ENCODE results near the gene PCSK5.

Gene PCSK5

DNA sequence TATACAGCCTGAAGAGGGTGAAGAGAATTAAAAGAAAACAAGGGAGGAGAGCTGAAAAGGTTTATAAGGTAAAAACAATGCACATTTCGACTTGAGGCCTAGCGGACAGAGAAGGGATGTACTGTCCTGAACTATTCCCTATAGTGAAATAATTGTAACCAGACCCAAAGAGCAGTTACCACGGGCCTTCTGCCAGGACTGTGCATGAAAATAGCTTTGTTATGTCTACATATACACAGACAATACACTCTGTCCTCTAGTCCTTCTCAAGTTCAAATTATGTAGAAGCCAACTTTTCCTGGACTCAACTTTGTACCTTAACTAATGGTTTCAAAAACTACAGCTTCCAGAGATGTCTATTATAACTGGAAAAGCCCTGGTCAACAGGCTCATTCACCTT, 223.7 kb downstream of the PCSK5 start:
- no peaks in the 10 kb centered on the region for H3K36me3 ChIP-seq (ENCODE audit: control insufficient read depth, insufficient read depth, low read length)
- no peak overlapping the region for H3K27ac ChIP-seq (ENCODE audit: low read length)
- no peaks in the 10 kb centered on the region for H3K27me3 ChIP-seq (ENCODE audit: control insufficient read depth, insufficient read depth, low read length)
- no peaks in the 10 kb centered on the region for H3K9me3 ChIP-seq (ENCODE audit: control insufficient read depth, insufficient read depth, low read length)
- DNase-seq (ENCODE audit: low read depth, low spot score): no peak
- H3K4me3 ChIP-seq (ENCODE audit: low read length): no peak overlapping the region
- WGBS (ENCODE audit: insufficient coverage, insufficient read length): no CpG with 5 or more reads among the region's 3 CpGs
- no peaks in the 10 kb centered on the region for H3K4me1 ChIP-seq (ENCODE audit: control insufficient read depth, insufficient read depth, low read length)

DNA sequence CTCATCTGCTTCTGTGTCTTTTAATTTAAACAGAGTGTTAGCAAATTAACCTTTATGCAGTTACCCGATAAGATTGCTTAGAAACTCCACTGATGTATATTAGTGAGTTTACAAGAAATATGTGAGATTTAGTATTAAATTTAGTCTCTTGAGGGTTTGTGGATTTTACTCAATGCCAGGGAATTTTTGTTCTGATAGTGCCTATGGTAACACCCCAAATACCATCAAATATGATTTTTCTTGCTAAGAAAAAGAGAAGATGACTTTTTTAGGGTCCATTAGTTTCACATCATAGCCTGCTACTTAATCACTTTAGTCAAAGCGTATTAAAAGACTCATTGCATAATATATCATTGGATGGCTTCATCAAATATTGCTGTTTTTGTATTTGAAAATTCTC, 224.9 kb downstream of the PCSK5 start:
- no peak for DNase-seq (ENCODE audit: low read depth, low spot score)
- no peaks in the 10 kb centered on the region for H3K36me3 ChIP-seq (ENCODE audit: control insufficient read depth, insufficient read depth, low read length)
- H3K27ac ChIP-seq (ENCODE audit: low read length): no peak overlapping the region
- H3K4me1 ChIP-seq (ENCODE audit: control insufficient read depth, insufficient read depth, low read length): no peaks in the 10 kb centered on the region
- H3K4me3 ChIP-seq (ENCODE audit: low read length): no peak overlapping the region
- H3K27me3 ChIP-seq (ENCODE audit: control insufficient read depth, insufficient read depth, low read length): no peaks in the 10 kb centered on the region
- no CpG with 5 or more reads among the region's 2 CpGs for WGBS (ENCODE audit: insufficient coverage, insufficient read length)
- no peaks in the 10 kb centered on the region for H3K9me3 ChIP-seq (ENCODE audit: control insufficient read depth, insufficient read depth, low read length)

DNA sequence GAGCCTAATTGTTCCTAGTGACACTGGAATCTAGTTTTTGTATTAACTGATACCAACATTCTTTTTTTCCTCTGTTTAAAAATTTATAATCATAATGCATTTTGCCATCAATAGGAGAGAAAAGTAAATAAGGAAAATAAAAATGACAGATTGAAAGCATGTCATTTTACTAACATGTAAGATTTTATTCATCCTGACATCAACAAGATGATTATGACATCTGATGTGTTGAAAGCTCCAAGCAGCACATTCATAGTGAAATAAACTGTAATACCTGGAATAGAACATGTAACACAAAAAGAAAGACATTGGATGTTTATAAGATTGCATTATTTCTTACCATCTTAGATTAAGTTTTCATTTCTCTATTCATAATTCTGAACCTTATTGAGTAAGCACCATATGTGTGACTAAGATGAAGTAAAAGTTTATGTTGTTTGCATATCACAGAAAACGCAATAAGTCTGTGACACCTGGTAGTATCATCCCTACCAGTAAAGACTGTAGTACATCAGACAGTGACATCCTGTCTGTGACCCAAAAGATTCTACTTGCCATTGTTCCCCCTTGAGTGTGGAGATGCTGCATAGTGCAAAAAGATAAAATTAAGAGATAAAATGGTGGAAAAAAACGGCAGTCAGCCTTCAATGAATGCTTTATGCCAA, 225.6 kb downstream of the PCSK5 start:
- Histone ChIP-seq H3K4me3 (ENCODE audit: low read length) (no peak overlapping the region), H3K4me1 (ENCODE audit: control insufficient read depth, insufficient read depth, low read length) (no peaks in the 10 kb centered on the region), H3K9me3 (ENCODE audit: control insufficient read depth, insufficient read depth, low read length) (no peaks in the 10 kb centered on the region), H3K27me3 (ENCODE audit: control insufficient read depth, insufficient read depth, low read length) (no peaks in the 10 kb centered on the region), H3K36me3 (ENCODE audit: control insufficient read depth, insufficient read depth, low read length) (no peaks in the 10 kb centered on the region), H3K27ac (ENCODE audit: low read length) (no peak overlapping the region)
- WGBS (ENCODE audit: insufficient coverage, insufficient read length): no CpG with 5 or more reads among the region's 2 CpGs
- no peak for DNase-seq (ENCODE audit: low read depth, low spot score)

DNA sequence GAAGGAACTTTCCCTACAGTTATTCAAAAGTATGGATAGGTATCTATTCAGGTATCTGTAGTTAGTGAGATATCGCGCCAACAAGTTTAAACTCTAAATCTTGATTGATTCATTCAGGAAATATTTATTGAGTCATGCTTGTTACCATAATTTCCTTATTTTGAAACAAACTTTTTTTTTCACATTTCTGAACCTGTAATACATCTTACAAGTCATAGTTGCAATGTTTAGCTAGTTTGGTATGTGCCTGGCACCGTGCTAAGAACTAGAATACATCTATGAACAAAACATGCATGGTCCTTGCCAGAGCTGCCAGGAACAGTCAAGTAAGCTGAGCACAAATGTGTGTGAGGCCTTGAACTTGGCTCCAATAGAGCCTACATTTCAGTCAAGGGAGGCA, 226.4 kb downstream of the PCSK5 start:
- Histone ChIP-seq H3K4me3 (ENCODE audit: low read length) (no peak overlapping the region), H3K27me3 (ENCODE audit: control insufficient read depth, insufficient read depth, low read length) (no peaks in the 10 kb centered on the region), H3K4me1 (ENCODE audit: control insufficient read depth, insufficient read depth, low read length) (no peaks in the 10 kb centered on the region), H3K36me3 (ENCODE audit: control insufficient read depth, insufficient read depth, low read length) (no peaks in the 10 kb centered on the region), H3K9me3 (ENCODE audit: control insufficient read depth, insufficient read depth, low read length) (no peaks in the 10 kb centered on the region), H3K27ac (ENCODE audit: low read length) (no peak overlapping the region)
- WGBS (ENCODE audit: insufficient coverage, insufficient read length): no CpG with 5 or more reads among the region's 3 CpGs
- DNase-seq (ENCODE audit: low read depth, low spot score): no peak

DNA sequence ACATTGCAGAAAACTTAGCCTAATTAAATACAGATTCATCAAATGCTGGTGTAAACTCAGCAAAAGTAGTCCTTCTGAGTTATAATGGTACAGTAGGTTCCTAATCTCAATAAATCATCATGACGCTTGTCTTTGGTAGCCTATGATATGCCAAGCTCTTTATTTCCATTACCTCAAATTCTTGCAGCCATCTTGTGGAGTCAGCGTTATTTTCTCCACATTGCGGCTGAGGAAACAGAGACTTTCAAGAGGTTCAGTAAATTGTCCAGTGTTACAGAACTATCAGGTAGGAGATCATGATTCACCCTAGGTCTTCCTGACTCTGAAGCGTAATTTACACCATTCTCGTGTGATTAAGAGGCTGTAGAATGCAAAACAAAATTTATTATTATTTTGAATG, 237.2 kb downstream of the PCSK5 start:
- no peak overlapping the region for H3K4me3 ChIP-seq (ENCODE audit: low read length)
- H3K36me3 ChIP-seq (ENCODE audit: control insufficient read depth, insufficient read depth, low read length): no peaks in the 10 kb centered on the region
- DNase-seq (ENCODE audit: low read depth, low spot score): no peak
- WGBS (ENCODE audit: insufficient coverage, insufficient read length): no CpG with 5 or more reads among the region's 5 CpGs
- no peaks in the 10 kb centered on the region for H3K4me1 ChIP-seq (ENCODE audit: control insufficient read depth, insufficient read depth, low read length)
- H3K9me3 ChIP-seq (ENCODE audit: control insufficient read depth, insufficient read depth, low read length): no peaks in the 10 kb centered on the region
- H3K27me3 ChIP-seq (ENCODE audit: control insufficient read depth, insufficient read depth, low read length): no peaks in the 10 kb centered on the region
- no peak overlapping the region for H3K27ac ChIP-seq (ENCODE audit: low read length)

DNA sequence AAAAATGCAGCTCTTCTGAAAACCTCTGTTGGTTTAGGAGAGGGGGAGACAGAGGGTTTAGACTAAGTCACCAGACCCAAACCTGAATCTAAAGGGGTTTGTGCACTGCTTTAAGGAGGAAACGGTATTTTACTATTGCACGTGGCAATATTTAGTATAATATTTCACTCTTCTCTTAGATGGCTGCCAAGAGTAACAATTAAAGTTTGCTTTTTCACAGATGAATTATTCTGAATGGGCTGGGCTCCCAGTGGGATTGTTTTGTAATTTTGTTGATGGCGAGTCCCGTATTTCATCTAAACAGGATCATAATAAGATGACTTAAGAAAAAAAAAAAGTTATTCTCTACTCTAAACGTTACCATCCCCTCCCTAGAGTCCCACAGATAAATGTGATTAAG, 245.4 kb downstream of the PCSK5 start:
- H3K4me3 ChIP-seq (ENCODE audit: low read length): no peak overlapping the region
- H3K9me3 ChIP-seq (ENCODE audit: control insufficient read depth, insufficient read depth, low read length): no peaks in the 10 kb centered on the region
- no peak for DNase-seq (ENCODE audit: low read depth, low spot score)
- H3K4me1 ChIP-seq (ENCODE audit: control insufficient read depth, insufficient read depth, low read length): peaks cover 2% of the 10 kb centered on the region; the same call in 1 of the 2 replicates
- no peak overlapping the region for H3K27ac ChIP-seq (ENCODE audit: low read length)
- no peaks in the 10 kb centered on the region for H3K36me3 ChIP-seq (ENCODE audit: control insufficient read depth, insufficient read depth, low read length)
- WGBS (ENCODE audit: insufficient coverage, insufficient read length): no CpG with 5 or more reads among the region's 5 CpGs
- H3K27me3 ChIP-seq (ENCODE audit: control insufficient read depth, insufficient read depth, low read length): no peaks in the 10 kb centered on the region

DNA sequence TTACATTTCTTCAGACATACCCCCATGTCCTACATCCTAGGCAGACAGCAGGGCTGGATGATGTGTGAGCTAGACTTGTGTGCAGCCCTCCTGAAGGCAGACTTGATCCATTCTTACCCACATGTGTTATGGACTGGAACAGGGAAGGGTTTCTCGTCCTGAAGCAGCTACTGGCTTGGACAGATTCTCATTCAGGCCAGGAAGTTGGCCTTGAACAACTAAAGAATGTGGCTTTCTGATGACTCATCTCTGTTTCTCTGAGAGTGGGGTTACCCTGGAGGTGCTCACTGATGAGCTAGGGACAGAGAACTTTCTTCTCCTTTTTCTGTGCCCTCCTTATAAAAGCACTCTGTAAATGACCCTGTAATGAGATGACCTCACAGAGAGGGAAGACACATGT, 246.5 kb downstream of the PCSK5 start:
- no peak overlapping the region for H3K4me3 ChIP-seq (ENCODE audit: low read length)
- H3K27ac ChIP-seq (ENCODE audit: low read length): no peak overlapping the region
- no peaks in the 10 kb centered on the region for H3K36me3 ChIP-seq (ENCODE audit: control insufficient read depth, insufficient read depth, low read length)
- no peaks in the 10 kb centered on the region for H3K27me3 ChIP-seq (ENCODE audit: control insufficient read depth, insufficient read depth, low read length)
- H3K9me3 ChIP-seq (ENCODE audit: control insufficient read depth, insufficient read depth, low read length): no peaks in the 10 kb centered on the region
- H3K4me1 ChIP-seq (ENCODE audit: control insufficient read depth, insufficient read depth, low read length): peaks cover 2% of the 10 kb centered on the region; the same call in 1 of the 2 replicates
- no peak for DNase-seq (ENCODE audit: low read depth, low spot score)
- WGBS (ENCODE audit: insufficient coverage, insufficient read length): no CpG with 5 or more reads among the region's 1 CpG

DNA sequence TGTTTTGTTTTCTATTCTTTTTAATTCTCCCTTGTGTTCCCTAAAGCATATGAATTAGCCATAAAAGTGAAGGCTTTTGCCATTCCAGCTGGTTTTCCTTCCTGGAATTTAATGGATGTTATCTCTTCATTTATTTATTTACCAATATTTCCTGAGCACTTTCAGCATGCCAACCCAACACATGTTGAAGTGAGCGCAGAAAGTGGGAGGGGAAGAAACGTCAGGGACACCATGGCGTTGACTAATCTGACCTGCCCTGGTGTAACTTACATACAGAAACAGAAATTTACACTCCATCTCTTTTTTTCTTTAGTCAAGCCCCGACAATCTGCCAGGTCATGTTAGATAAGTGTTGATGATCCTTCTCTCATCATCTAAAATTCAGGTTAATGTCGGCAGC, 247.5 kb downstream of the PCSK5 start:
- DNase-seq (ENCODE audit: low read depth, low spot score): no peak
- H3K4me1 ChIP-seq (ENCODE audit: control insufficient read depth, insufficient read depth, low read length): peaks cover 2% of the 10 kb centered on the region; the same call in 1 of the 2 replicates
- no peaks in the 10 kb centered on the region for H3K9me3 ChIP-seq (ENCODE audit: control insufficient read depth, insufficient read depth, low read length)
- WGBS (ENCODE audit: insufficient coverage, insufficient read length): no CpG with 5 or more reads among the region's 5 CpGs
- no peaks in the 10 kb centered on the region for H3K27me3 ChIP-seq (ENCODE audit: control insufficient read depth, insufficient read depth, low read length)
- H3K27ac ChIP-seq (ENCODE audit: low read length): no peak overlapping the region
- no peak overlapping the region for H3K4me3 ChIP-seq (ENCODE audit: low read length)
- H3K36me3 ChIP-seq (ENCODE audit: control insufficient read depth, insufficient read depth, low read length): no peaks in the 10 kb centered on the region

DNA sequence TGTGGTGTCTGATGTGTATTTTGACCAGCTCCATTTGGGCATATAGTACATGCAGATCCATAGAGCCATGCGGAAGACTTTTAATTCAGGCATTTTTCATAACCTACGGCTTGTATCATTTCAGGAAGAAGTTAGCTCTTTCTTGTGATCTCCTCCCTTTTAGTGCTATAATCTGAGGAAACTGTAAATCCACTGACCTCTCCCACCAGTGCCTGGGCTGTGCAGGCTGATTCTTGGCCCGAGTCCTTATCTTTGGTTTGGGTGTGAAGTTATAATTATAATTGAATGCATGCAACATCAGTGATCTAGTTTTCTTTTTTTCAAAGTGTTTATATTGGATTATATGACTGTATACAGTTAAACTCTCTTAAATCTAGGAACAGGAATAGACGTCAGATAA, 247.9 kb downstream of the PCSK5 start:
- H3K27me3 ChIP-seq (ENCODE audit: control insufficient read depth, insufficient read depth, low read length): no peaks in the 10 kb centered on the region
- H3K36me3 ChIP-seq (ENCODE audit: control insufficient read depth, insufficient read depth, low read length): no peaks in the 10 kb centered on the region
- H3K27ac ChIP-seq (ENCODE audit: low read length): no peak overlapping the region
- H3K4me1 ChIP-seq (ENCODE audit: control insufficient read depth, insufficient read depth, low read length): peaks cover 2% of the 10 kb centered on the region; the same call in 1 of the 2 replicates
- DNase-seq (ENCODE audit: low read depth, low spot score): no peak
- H3K9me3 ChIP-seq (ENCODE audit: control insufficient read depth, insufficient read depth, low read length): no peaks in the 10 kb centered on the region
- H3K4me3 ChIP-seq (ENCODE audit: low read length): no peak overlapping the region
- no CpG with 5 or more reads among the region's 4 CpGs for whole genome bisulfite sequencing (ENCODE audit: insufficient coverage, insufficient read length)

DNA sequence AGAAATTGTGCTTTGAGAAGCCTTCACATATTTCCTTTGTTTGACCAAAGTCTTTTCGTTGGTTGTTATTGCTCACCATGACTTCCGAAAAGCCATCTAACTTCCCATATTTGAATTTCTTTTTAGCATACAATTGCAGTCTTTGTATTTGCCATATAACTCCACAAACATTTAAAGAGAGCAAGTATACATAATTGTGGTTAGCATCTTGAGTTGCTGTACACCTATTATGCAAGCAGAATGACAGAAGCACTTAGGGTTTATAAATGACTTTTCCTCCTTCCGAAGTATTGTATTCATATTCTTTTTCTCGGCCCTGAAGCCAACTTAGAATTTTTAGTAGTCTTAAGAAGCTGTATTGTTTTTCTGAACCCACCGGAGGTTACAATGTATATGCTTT, 253.4 kb downstream of the PCSK5 start:
- no peaks in the 10 kb centered on the region for H3K9me3 ChIP-seq (ENCODE audit: control insufficient read depth, insufficient read depth, low read length)

DNA sequence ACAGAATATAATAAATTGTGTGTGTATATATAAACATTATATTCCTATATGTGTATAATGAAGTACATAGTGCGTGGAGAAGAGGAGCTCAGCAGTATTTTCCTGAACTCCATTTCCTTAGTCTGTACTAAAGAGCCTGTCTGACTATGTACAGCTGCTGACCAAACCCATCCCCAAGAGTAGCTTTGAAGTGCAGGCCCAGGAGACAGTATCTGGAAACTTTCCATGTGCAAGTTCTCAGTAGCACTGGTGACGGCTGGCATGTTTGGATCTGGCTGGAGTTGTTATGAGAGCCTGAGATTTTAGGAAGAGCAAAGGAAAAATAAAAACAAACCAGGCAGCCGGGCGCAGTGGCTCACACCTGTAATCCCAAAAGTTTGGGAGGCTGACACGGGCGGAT, 259.5 kb downstream of the PCSK5 start:
- Histone ChIP-seq H3K36me3 (ENCODE audit: control insufficient read depth, insufficient read depth, low read length) (no peaks in the 10 kb centered on the region), H3K27me3 (ENCODE audit: control insufficient read depth, insufficient read depth, low read length) (no peaks in the 10 kb centered on the region), H3K27ac (ENCODE audit: low read length) (no peak overlapping the region), H3K4me1 (ENCODE audit: control insufficient read depth, insufficient read depth, low read length) (no peaks in the 10 kb centered on the region), H3K9me3 (ENCODE audit: control insufficient read depth, insufficient read depth, low read length) (no peaks in the 10 kb centered on the region), H3K4me3 (ENCODE audit: low read length) (no peak overlapping the region)
- no CpG with 5 or more reads among the region's 6 CpGs for WGBS (ENCODE audit: insufficient coverage, insufficient read length)
- no peak for DNase-seq (ENCODE audit: low read depth, low spot score)

More for the DNA sequence above, 253.4 kb downstream of the PCSK5 start:
- H3K36me3 ChIP-seq (ENCODE audit: control insufficient read depth, insufficient read depth, low read length): no peaks in the 10 kb centered on the region
- no CpG with 5 or more reads among the region's 5 CpGs for WGBS (ENCODE audit: insufficient coverage, insufficient read length)
- no peak overlapping the region for H3K27ac ChIP-seq (ENCODE audit: low read length)
- H3K27me3 ChIP-seq (ENCODE audit: control insufficient read depth, insufficient read depth, low read length): no peaks in the 10 kb centered on the region
- H3K4me1 ChIP-seq (ENCODE audit: control insufficient read depth, insufficient read depth, low read length): no peaks in the 10 kb centered on the region
- no peak overlapping the region for H3K4me3 ChIP-seq (ENCODE audit: low read length)
- no peak for DNase-seq (ENCODE audit: low read depth, low spot score)

Measured in iPS DF 6.9 (cell line).